ENCODE measurements around the gene WDR86.

- TF ChIP-seq ZC3H10 (CRISPR knock-in tag; IDR thresholded peaks at IDR 0.05) (no peak), TOX (CRISPR knock-in tag; IDR thresholded peaks at IDR 0.05; ENCODE audit: borderline replicate concordance) (no peak), GLIS3 (CRISPR knock-in tag; IDR thresholded peaks at IDR 0.05) (no peak), CSRNP3 (CRISPR knock-in tag; IDR thresholded peaks at IDR 0.05) (no peak), RARB (CRISPR knock-in tag; IDR thresholded peaks at IDR 0.05) (no peak)
Observed at GRCh38 chr7:151371266-151371665, 38.6 kb downstream of the WDR86 start.

Measured in SK-N-SH treated with all-trans-retinoic acid at 6 μM for 48 hours (cell line).